HEK293 (cell line): ENCODE results near the gene LARGE1.

Source experiments
- CTCF ChIA-PET: fragments of 350-600 bp; formaldehyde crosslinking; extraction: SDS; loops from one replicate; lab custom pipeline; 2021; ENCODE audit warnings: antibody characterized with exemption; lab: Yijun Ruan, JAX
- POLR2A ChIA-PET: fragments of 300-600 bp; formaldehyde crosslinking; extraction: SDS; loops from one replicate; lab custom pipeline; 2020; ENCODE audit warnings: antibody characterized with exemption, inconsistent platforms; lab: Yijun Ruan, JAX
- H3K27ac ChIP-seq: fragments of 200-500 bp; sonication (Bioruptor generic); 2 replicates; pipeline ENCODE4 v1.5.1; 2014; ENCODE audit warnings: low read depth, low read length, control low read depth, inconsistent platforms; ENCODE audit errors: extremely low read depth
- H3K36me3 ChIP-seq, 2 experiments: fragments of 200-500 bp in 1 of 2; sonication (Bioruptor generic) in 1 of 2; 1 replicate in 1 of 2; 2 replicates in 1 of 2; pipeline ENCODE4 v1.5.1; 2014 to 2017; ENCODE audit warnings: inconsistent platforms in 2 of 2, low read length in 2 of 2; ENCODE audit not compliant: control insufficient read depth in 2 of 2, insufficient read depth in 1 of 2
- H3K4me1 ChIP-seq: fragments of 200-500 bp; sonication (Bioruptor generic); 2 replicates; pipeline ENCODE4 v1.5.1; 2014; ENCODE audit warnings: mild to moderate bottlenecking, low read length, inconsistent platforms; ENCODE audit not compliant: control insufficient read depth, insufficient read depth
- H3K4me3 ChIP-seq: 2 replicates; pipeline ENCODE4 v1.5.1; 2011; ENCODE audit warnings: low read depth, mild to moderate bottlenecking, control low read depth, low read length, moderate library complexity
- H3K9me3 ChIP-seq: fragments of 200-500 bp; sonication (Bioruptor generic); 2 replicates; pipeline ENCODE4 v1.5.1; 2014; ENCODE audit warnings: low read depth, low read length, inconsistent platforms; ENCODE audit not compliant: control insufficient read depth, insufficient read depth
- KLF1 ChIP-seq: fragments of 450-650 bp; formaldehyde crosslinking; IDR thresholded peaks from 2 replicates; pipeline ENCODE4 v1.5.1; 2016; ENCODE audit warnings: missing biosample characterization, missing genetic modification characterization
- KLF7 ChIP-seq: fragments of 450-650 bp; formaldehyde crosslinking; IDR thresholded peaks from 2 replicates; pipeline ENCODE4 v1.5.1; 2016; ENCODE audit warnings: missing biosample characterization, missing genetic modification characterization, borderline replicate concordance
- WT1 ChIP-seq: fragments of 450-650 bp; formaldehyde crosslinking; IDR thresholded peaks from 2 replicates; pipeline ENCODE4 v1.5.1; 2016; ENCODE audit warnings: missing biosample characterization, missing genetic modification characterization
- YY2 ChIP-seq: fragments of 450-650 bp; formaldehyde crosslinking; IDR thresholded peaks from 2 replicates; pipeline ENCODE4 v1.5.1; 2016; ENCODE audit warnings: missing biosample characterization, missing genetic modification characterization
- ZBTB1 ChIP-seq: fragments of 450-650 bp; formaldehyde crosslinking; IDR thresholded peaks from 2 replicates; pipeline ENCODE4 v1.5.1; 2016; ENCODE audit warnings: missing biosample characterization, missing genetic modification characterization
- ZBTB10 ChIP-seq: fragments of 450-650 bp; formaldehyde crosslinking; IDR thresholded peaks from 2 replicates; pipeline ENCODE4 v1.5.1; 2016; ENCODE audit warnings: missing biosample characterization, missing genetic modification characterization
- ZBTB6 ChIP-seq: fragments of 450-650 bp; formaldehyde crosslinking; IDR thresholded peaks from 2 replicates; pipeline ENCODE4 v1.5.1; 2017; ENCODE audit warnings: missing biosample characterization, missing genetic modification characterization
- ZEB2 ChIP-seq: fragments of 450-650 bp; formaldehyde crosslinking; IDR thresholded peaks from 2 replicates; pipeline ENCODE4 v1.5.1; 2016; ENCODE audit warnings: missing biosample characterization, missing genetic modification characterization
- ZNF302 ChIP-seq: fragments of 450-650 bp; formaldehyde crosslinking; IDR thresholded peaks from 2 replicates; pipeline ENCODE4 v1.5.1; 2016; ENCODE audit warnings: missing biosample characterization, missing genetic modification characterization, low read depth
- ZNF324 ChIP-seq: fragments of 450-650 bp; formaldehyde crosslinking; IDR thresholded peaks from 2 replicates; pipeline ENCODE4 v1.5.1; 2016; ENCODE audit warnings: missing biosample characterization, missing genetic modification characterization
- ZNF501 ChIP-seq: fragments of 450-650 bp; formaldehyde crosslinking; IDR thresholded peaks from 2 replicates; pipeline ENCODE4 v1.5.1; 2016; ENCODE audit warnings: missing biosample characterization, missing genetic modification characterization
- ZNF518A ChIP-seq: fragments of 450-650 bp; formaldehyde crosslinking; conservative IDR thresholded peaks from 2 replicates; pipeline ENCODE4 v1.5.1; 2016; ENCODE audit warnings: low read depth, missing biosample characterization, missing genetic modification characterization
- ZNF529 ChIP-seq: fragments of 450-650 bp; formaldehyde crosslinking; IDR thresholded peaks from 2 replicates; pipeline ENCODE4 v1.5.1; 2017; ENCODE audit warnings: missing genetic modification characterization, missing biosample characterization; ENCODE audit not compliant: insufficient replicate concordance
- ZNF548 ChIP-seq: fragments of 450-650 bp; formaldehyde crosslinking; IDR thresholded peaks from 2 replicates; pipeline ENCODE4 v1.5.1; 2016; ENCODE audit warnings: missing biosample characterization, missing genetic modification characterization
- ZNF555 ChIP-seq: fragments of 450-650 bp; formaldehyde crosslinking; conservative IDR thresholded peaks from 2 replicates; pipeline ENCODE4 v1.5.1; 2017; ENCODE audit warnings: missing biosample characterization, mild to moderate bottlenecking, missing genetic modification characterization, inconsistent platforms
- ZNF677 ChIP-seq: fragments of 450-650 bp; IDR thresholded peaks from 2 replicates; pipeline ENCODE4 v1.5.0; 2018; ENCODE audit warnings: missing biosample characterization, mild to moderate bottlenecking, missing genetic modification characterization, moderate library complexity
- ZNF777 ChIP-seq: fragments of 450-650 bp; formaldehyde crosslinking; IDR thresholded peaks from 2 replicates; pipeline ENCODE4 v1.5.1; 2017; ENCODE audit warnings: missing biosample characterization, missing genetic modification characterization, borderline replicate concordance
- ZNF785 ChIP-seq: fragments of 450-650 bp; formaldehyde crosslinking; IDR thresholded peaks from 2 replicates; pipeline ENCODE4 v1.5.1; 2016; ENCODE audit warnings: missing biosample characterization, missing genetic modification characterization
- TF ChIP-seq, protein P1 (sequence below): fragments of 450-650 bp; formaldehyde crosslinking; IDR thresholded peaks from 2 replicates; pipeline ENCODE4 v1.5.1; 2016; ENCODE audit warnings: missing biosample characterization, missing genetic modification characterization
- TF ChIP-seq, protein P2 (sequence below): fragments of 450-650 bp; formaldehyde crosslinking; IDR thresholded peaks from 2 replicates; pipeline ENCODE4 v1.5.1; 2016; ENCODE audit warnings: missing biosample characterization, missing genetic modification characterization

LARGE1 gene

DNA sequence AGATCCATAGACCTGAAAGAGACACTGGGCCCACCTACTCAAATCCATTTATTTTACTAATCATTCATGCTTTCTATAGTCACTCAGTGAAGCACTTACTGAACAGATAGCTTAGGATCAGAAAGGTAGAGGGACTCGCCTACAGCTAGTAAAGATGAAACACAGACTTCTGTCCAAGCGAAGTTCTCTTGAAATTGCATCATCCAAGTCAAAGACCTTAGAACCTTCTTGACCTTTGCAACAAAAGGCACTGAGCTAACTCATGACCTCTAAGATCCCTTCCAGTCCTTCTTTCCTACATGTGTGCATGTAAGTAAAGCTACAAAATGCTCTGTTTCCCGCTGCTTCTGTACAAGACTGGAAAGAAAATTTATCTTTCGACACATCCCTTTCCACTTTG is 377.6 kb downstream of the LARGE1 start (continued):
- TF ChIP-seq ZBTB10 (tag by site-specific recombination) = no peak
- TF ChIP-seq ZNF302 (tag by site-specific recombination) = no peak

GRCh38 chr22:33542153-33542552 is 378.1 kb downstream of the LARGE1 start:
- CTCF ChIA-PET = interaction anchor here (1.2 kb wide), 1 partner anchor 23 kb away, joined by 4 read pairs; no protein-coding TSS in a partner anchor
- POLR2A ChIA-PET = no interaction called here
- Histone ChIP-seq H3K27ac (no peak overlapping the region), H3K9me3 (no peaks in the 10 kb centered on the region), H3K4me3 (no peak overlapping the region), H3K36me3 (no peaks in the 10 kb centered on the region), H3K4me1 (no peaks in the 10 kb centered on the region)
- TF ChIP-seq ZNF548 (tag by site-specific recombination) = no peak
- no peak for TF ChIP-seq ZNF324 (tag by site-specific recombination)
- no peak for TF ChIP-seq KLF1
- TF ChIP-seq YY2 (tag by site-specific recombination) = no peak
- TF ChIP-seq ZNF518A (tag by site-specific recombination) = no peak
- no peak for TF ChIP-seq ZNF785 (tag by site-specific recombination)

- ChIA-PET POLR2A (no interaction called here), CTCF (interaction anchor here (1.0 kb wide), 1 partner anchor 23 kb away, joined by 3 read pairs; no protein-coding TSS in a partner anchor)
- Histone ChIP-seq H3K4me1 (no peaks in the 10 kb centered on the region), H3K9me3 (no peaks in the 10 kb centered on the region), H3K36me3 (no peaks in the 10 kb centered on the region), H3K27ac (no peak overlapping the region), H3K4me3 (no peak overlapping the region)
- TF ChIP-seq ZBTB1 (tag by site-specific recombination) = no peak
- TF ChIP-seq WT1 (tag by site-specific recombination) = no peak
- TF ChIP-seq ZBTB6 (tag by site-specific recombination) = no peak
- TF ChIP-seq, protein P1, sequence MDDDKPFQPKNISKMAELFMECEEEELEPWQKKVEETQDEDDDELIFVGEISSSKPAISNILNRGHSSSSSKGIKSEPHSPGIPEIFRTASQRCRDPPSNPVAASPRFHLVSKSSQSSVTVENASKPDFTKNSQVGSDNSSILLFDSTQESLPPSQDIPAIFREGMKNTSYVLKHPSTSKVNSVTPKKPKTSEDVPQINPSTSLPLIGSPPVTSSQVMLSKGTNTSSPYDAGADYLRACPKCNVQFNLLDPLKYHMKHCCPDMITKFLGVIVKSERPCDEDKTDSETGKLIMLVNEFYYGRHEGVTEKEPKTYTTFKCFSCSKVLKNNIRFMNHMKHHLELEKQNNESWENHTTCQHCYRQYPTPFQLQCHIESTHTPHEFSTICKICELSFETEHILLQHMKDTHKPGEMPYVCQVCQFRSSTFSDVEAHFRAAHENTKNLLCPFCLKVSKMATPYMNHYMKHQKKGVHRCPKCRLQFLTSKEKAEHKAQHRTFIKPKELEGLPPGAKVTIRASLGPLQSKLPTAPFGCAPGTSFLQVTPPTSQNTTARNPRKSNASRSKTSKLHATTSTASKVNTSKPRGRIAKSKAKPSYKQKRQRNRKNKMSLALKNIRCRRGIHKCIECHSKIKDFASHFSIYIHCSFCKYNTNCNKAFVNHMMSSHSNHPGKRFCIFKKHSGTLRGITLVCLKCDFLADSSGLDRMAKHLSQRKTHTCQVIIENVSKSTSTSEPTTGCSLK (tag by site-specific recombination) = no peak
- TF ChIP-seq, protein P2, sequence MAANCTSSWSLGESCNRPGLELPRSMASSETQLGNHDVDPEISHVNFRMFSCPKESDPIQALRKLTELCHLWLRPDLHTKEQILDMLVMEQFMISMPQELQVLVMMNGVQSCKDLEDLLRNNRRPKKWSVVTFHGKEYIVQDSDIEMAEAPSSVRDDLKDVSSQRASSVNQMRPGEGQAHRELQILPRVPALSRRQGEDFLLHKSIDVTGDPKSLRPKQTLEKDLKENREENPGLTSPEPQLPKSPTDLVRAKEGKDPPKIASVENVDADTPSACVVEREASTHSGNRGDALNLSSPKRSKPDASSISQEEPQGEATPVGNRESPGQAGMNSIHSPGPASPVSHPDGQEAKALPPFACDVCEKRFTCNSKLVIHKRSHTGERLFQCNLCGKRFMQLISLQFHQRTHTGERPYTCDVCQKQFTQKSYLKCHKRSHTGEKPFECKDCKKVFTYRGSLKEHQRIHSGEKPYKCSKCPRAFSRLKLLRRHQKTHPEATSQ (tag by site-specific recombination) = no peak
- no peak for TF ChIP-seq ZNF501 (tag by site-specific recombination)
- no peak for TF ChIP-seq ZNF555 (tag by site-specific recombination)
- TF ChIP-seq ZNF529 (tag by site-specific recombination) = no peak
- TF ChIP-seq KLF7 (tag by site-specific recombination) = no peak
- TF ChIP-seq ZNF677 = no peak
- TF ChIP-seq ZNF777 (tag by site-specific recombination) = no peak
- no peak for TF ChIP-seq ZEB2 (tag by site-specific recombination)
These were observed 380.1 kb downstream of the LARGE1 start for GRCh38 chr22:33539902-33540751.
